OCI-LY7 (cell line): ENCODE data around the gene SALL3.

ENCODE experiments used
- CTCF ChIP-seq: fragments of 200-600 bp; sonication (generic); conservative IDR thresholded peaks from 2 replicates; pipeline ENCODE4 v1.5.1; 2014; ENCODE audit warnings: mild to moderate bottlenecking, antibody characterized with exemption, low read length, moderate library complexity, mixed read lengths
- EZH2phosphoT487 ChIP-seq: fragments of 200-600 bp; sonication (generic); IDR thresholded peaks from 2 replicates; pipeline ENCODE4 v1.6.1; 2018; ENCODE audit warnings: low read depth, borderline replicate concordance, mild to moderate bottlenecking, mixed run types, antibody characterized with exemption, low read length, moderate library complexity, mixed read lengths

- no peak for TF ChIP-seq CTCF
- TF ChIP-seq EZH2phosphoT487: no peak
Observed at GRCh38 chr18:78937166-78937565, 42.5 kb upstream of the SALL3 start.
